GM21390 (cell line): ENCODE measurements around the gene MCFD2.

Source experiments
- ATAC-seq: cut with Tn5 transposase; IDR thresholded peaks from one replicate; pipeline ENCODE4 v1.9.1; 2021; ENCODE audit not compliant: unreplicated experiment

MCFD2 gene

GRCh38 chr2:46852598-46852997 is 63.0 kb downstream of the MCFD2 start:
- no peak for ATAC-seq

DNA sequence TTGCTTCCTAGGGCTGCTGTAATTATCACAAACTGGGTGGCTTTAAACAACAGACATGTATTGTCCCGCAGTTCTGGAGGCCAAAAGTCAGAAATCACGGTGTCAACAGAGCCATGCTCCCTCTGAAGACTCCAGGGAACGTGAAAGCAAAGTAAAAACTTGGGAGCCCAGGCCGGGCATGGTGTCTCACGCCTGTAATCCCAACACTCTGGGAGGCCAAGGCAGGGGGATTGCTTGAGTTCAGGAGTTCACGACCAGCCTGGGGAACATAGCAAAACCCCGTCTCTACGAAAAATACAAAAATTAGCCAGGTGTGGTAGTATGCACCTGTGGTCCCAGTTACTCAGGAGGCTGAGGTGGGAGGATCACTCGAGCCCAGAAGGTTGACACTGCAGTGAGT is 63.5 kb downstream of the MCFD2 start:
- no peak for ATAC-seq
